ENCODE measurements around the gene TC2N. TPM values are rescaled to one million over a fixed set of nuclear protein-coding genes. Genes with fewer than 3 reads are reported as not detected.

TC2N gene
- total and polyA plus RNA-seq, 2 of the 4 experiments (the other 2 are of a cell fraction): 0.03 to 0.18 TPM

DNA sequence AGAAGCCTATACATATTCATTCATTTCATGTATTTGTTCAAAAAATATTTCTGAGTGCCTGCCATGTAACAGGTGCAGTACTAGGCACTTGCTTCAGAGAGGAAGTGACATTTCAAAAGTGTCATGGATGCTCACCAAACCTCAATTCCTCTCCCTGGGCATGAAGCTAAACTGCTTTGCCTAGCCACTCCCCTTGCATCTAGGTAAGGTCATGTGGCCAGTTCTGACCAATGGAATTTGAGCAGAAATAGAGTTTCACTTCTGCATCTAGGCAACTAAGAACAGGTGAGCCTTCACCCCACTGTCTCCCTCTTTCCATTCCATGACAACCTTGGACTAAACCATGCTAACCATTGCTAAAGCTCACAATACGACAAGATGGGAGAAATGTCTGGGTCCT lies 27.6 kb downstream of the TC2N start:
- H2BK5ac ChIP-seq (ENCODE audit: low read depth, low read length, poor library complexity, severe bottlenecking): no peak overlapping the region
- TF ChIP-seq RCOR1 (IDR thresholded peaks at IDR 0.05; ENCODE audit: insufficient replicate concordance, low read length) (no peak), FOS (IDR thresholded peaks at IDR 0.05; ENCODE audit: low read depth, low read length) (no peak), RAD21 (IDR thresholded peaks at IDR 0.05; ENCODE audit: low read length) (no peak), CEBPB (IDR thresholded peaks at IDR 0.05; ENCODE audit: low read depth, low read length) (no peak), RFX5 (IDR thresholded peaks at IDR 0.05; ENCODE audit: low read depth, low read length) (no peak), MAZ (IDR thresholded peaks at IDR 0.05; ENCODE audit: borderline replicate concordance, low read depth, low read length) (no peak), NFE2L2 (IDR thresholded peaks at IDR 0.05; ENCODE audit: low read depth, low read length) (no peak), CHD1 (IDR thresholded peaks at IDR 0.05; ENCODE audit: low read depth, low read length) (no peak), POLR2A (IDR thresholded peaks at IDR 0.05; ENCODE audit: low read depth, low read length) (no peak), SMC3 (IDR thresholded peaks at IDR 0.05; ENCODE audit: low read depth, low read length) (no peak), BHLHE40 (IDR thresholded peaks at IDR 0.05; ENCODE audit: low read depth, low read length) (no peak), MAFK (IDR thresholded peaks at IDR 0.05; ENCODE audit: low read depth, low read length) (no peak), MXI1 (IDR thresholded peaks at IDR 0.05; ENCODE audit: borderline replicate concordance, low read depth, low read length) (no peak)
- TF ChIP-seq, protein P1, sequence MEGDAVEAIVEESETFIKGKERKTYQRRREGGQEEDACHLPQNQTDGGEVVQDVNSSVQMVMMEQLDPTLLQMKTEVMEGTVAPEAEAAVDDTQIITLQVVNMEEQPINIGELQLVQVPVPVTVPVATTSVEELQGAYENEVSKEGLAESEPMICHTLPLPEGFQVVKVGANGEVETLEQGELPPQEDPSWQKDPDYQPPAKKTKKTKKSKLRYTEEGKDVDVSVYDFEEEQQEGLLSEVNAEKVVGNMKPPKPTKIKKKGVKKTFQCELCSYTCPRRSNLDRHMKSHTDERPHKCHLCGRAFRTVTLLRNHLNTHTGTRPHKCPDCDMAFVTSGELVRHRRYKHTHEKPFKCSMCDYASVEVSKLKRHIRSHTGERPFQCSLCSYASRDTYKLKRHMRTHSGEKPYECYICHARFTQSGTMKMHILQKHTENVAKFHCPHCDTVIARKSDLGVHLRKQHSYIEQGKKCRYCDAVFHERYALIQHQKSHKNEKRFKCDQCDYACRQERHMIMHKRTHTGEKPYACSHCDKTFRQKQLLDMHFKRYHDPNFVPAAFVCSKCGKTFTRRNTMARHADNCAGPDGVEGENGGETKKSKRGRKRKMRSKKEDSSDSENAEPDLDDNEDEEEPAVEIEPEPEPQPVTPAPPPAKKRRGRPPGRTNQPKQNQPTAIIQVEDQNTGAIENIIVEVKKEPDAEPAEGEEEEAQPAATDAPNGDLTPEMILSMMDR (conservative IDR thresholded peaks at IDR 0.05; ENCODE audit: low read depth, low read length): no peak
- TF ChIP-seq, protein P2, sequence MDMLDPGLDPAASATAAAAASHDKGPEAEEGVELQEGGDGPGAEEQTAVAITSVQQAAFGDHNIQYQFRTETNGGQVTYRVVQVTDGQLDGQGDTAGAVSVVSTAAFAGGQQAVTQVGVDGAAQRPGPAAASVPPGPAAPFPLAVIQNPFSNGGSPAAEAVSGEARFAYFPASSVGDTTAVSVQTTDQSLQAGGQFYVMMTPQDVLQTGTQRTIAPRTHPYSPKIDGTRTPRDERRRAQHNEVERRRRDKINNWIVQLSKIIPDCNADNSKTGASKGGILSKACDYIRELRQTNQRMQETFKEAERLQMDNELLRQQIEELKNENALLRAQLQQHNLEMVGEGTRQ (IDR thresholded peaks at IDR 0.05; ENCODE audit: low read depth, low read length): no peak
- TF ChIP-seq, protein P3, sequence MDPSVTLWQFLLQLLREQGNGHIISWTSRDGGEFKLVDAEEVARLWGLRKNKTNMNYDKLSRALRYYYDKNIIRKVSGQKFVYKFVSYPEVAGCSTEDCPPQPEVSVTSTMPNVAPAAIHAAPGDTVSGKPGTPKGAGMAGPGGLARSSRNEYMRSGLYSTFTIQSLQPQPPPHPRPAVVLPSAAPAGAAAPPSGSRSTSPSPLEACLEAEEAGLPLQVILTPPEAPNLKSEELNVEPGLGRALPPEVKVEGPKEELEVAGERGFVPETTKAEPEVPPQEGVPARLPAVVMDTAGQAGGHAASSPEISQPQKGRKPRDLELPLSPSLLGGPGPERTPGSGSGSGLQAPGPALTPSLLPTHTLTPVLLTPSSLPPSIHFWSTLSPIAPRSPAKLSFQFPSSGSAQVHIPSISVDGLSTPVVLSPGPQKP (IDR thresholded peaks at IDR 0.05; ENCODE audit: borderline replicate concordance, low read depth, low read length): no peak
- H4K91ac ChIP-seq (ENCODE audit: insufficient read depth, low read depth, low read length): no peak overlapping the region
- intact Hi-C loops (cut with micrococcal nuclease) (no loop called here), dilution Hi-C loops (cut with HindIII; ENCODE audit: low sequenced_read_pairs, unreplicated experiment) (no loop called here), in situ Hi-C loops (cut with MboI; ENCODE audit: low sequenced_read_pairs) (no loop called here)
- no peak overlapping the region for H3K18ac ChIP-seq (ENCODE audit: low read depth, low read length)
- H3K4me1 ChIP-seq (ENCODE audit: control insufficient read depth, insufficient read depth, low read length): no peaks in the 10 kb centered on the region
- H2AFZ ChIP-seq (replicated peaks; ENCODE audit: low read length, poor library complexity): no peak overlapping the region
- POLR2A ChIA-PET (ENCODE audit: unreplicated experiment): no interaction called here
- no peaks in the 10 kb centered on the region for H3K79me1 ChIP-seq (ENCODE audit: low read depth in 1 of 2, low read length in 2 of 2)
- H3K23ac ChIP-seq (ENCODE audit: low read depth, low read length): no peak overlapping the region
- H3K9me3 ChIP-seq (ENCODE audit: control insufficient read depth, insufficient read depth, low read length): no peaks in the 10 kb centered on the region; the same call in 1 of the 2 replicates
- no peaks in the 10 kb centered on the region for H3K36me3 ChIP-seq (ENCODE audit: control insufficient read depth, insufficient read depth, low read length)
- H3K56ac ChIP-seq (ENCODE audit: extremely low read depth, insufficient read depth, low read length): no peak overlapping the region
- H4K5ac ChIP-seq (ENCODE audit: low read depth, low read length): no peak overlapping the region
- H2BK120ac ChIP-seq (ENCODE audit: low read depth, low read length): no peak overlapping the region
- H2BK15ac ChIP-seq (ENCODE audit: low read depth, low read length): no peak overlapping the region
- H2AK5ac ChIP-seq (ENCODE audit: low read depth, low read length): no peak overlapping the region
- no peak overlapping the region for H3K9ac ChIP-seq (ENCODE audit: low read depth, low read length)
- no peak overlapping the region for H3K4ac ChIP-seq (ENCODE audit: low read depth, low read length)
- ATAC-seq (ENCODE audit: low read depth) (no peak), DNase-seq (no peak)
- H3K27me3 ChIP-seq (ENCODE audit: control insufficient read depth, insufficient read depth, low read length): peaks cover 27% of the 10 kb centered on the region
- no peak overlapping the region for H3K4me2 ChIP-seq (ENCODE audit: low read depth, low read length)
- H2BK20ac ChIP-seq (ENCODE audit: low read depth, low read length): no peak overlapping the region
- H2AK9ac ChIP-seq (replicated peaks; ENCODE audit: low read depth, low read length, poor library complexity): no peak overlapping the region
- CTCF ChIA-PET: interaction anchor here (1.3 kb wide), 1 partner anchor 10 kb away, joined by 4 read pairs; no protein-coding TSS in a partner anchor
- BruUV-seq (replicated peaks): no TSS peak
- H3K27ac ChIP-seq (ENCODE audit: insufficient read depth, low read length): no peak overlapping the region
- no peaks in the 10 kb centered on the region for H3K9me1 ChIP-seq (ENCODE audit: insufficient read depth, low read length)
- H4K20me1 ChIP-seq (ENCODE audit: insufficient read depth, low read length): no peaks in the 10 kb centered on the region
- H3K14ac ChIP-seq (replicated peaks; ENCODE audit: low read depth, low read length): no peak overlapping the region
- H3K4me3 ChIP-seq (ENCODE audit: insufficient read depth, low read depth, low read length): no peak overlapping the region
- no peak overlapping the region for H4K8ac ChIP-seq (ENCODE audit: low read depth in 2 of 2, low read length in 2 of 2)
- WGBS, 2 experiments (ENCODE audit: extremely low coverage in 2 of 2, insufficient read length in 1 of 2): no CpG with 5 or more reads among the region's 1 CpG
